ENCODE data around the gene FAAP100.

DNA sequence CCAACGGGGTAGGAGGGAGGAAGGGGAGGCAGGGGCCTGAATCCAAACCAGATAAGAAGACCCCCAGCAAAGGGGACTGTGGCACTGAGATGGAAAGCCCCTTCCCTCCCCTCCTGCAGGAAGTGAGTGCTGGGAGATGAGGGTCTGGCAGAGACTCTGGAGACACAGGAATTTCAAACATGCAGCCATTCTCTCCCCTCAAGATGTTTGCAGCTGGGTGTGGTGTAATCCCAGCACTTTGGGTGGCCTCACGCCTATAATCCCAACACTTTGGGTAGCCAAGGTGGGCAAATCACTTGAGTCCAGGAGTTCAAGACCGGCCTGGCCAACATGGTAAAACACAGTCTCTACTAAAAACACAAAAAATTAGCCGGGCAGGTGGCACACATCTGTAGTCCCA, 33.9 kb upstream of the FAAP100 start:
- TF ChIP-seq CTCF (IDR thresholded peaks at IDR 0.05), result no peak
- TF ChIP-seq POLR2A (IDR thresholded peaks at IDR 0.05), result no peak

All from body of pancreas (tissue), 4 donors.